Measurements from ENCODE around the gene FRMD5.

The FRMD5 gene

DNA sequence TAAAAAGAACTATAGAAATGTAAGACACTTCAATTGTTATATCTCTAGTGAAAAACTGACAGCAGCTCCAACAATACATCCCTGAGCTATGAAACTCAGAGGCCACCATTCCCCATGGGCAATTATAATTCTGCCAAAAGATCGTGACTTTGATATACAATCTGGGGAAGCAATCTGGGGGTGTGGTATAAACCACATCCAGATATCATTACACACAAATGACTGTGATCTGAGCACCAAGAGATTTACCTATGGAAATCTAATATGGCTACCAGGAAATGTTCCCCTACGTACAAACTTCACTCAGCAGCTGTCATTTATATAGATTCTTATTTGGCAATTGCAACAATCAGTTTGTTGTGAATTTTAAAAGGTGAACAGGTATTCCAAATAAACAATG, 110.3 kb downstream of the FRMD5 start:
- Histone ChIP-seq H3K4me2 (ENCODE audit: low read depth, low read length) (no peak overlapping the region), H4K20me1 (ENCODE audit: insufficient read depth, low read length) (no peaks in the 10 kb centered on the region), H3K36me3 (replicated peaks; ENCODE audit: insufficient read depth, low read length) (no peaks in the 10 kb centered on the region), H3K4me3 (ENCODE audit: low read length) (no peak overlapping the region), H3K9ac (ENCODE audit: low read length) (no peak overlapping the region), H3K79me2 (ENCODE audit: low read length) (no peaks in the 10 kb centered on the region), H3K9me2 (replicated peaks; ENCODE audit: insufficient read depth, low read length) (no peaks in the 10 kb centered on the region), H3K9me3 (replicated peaks; ENCODE audit: insufficient read depth, low read length) (no peaks in the 10 kb centered on the region), H3K27me3 (replicated peaks; ENCODE audit: insufficient read depth, low read length) (no peaks in the 10 kb centered on the region), H3F3A (ENCODE audit: insufficient read depth, low read length) (no peaks in the 10 kb centered on the region), H3K4me1 (ENCODE audit: low read length) (0 out of 2 replicates have a peak, but pooled peaks cover 6% of the 10 kb centered on the region), H2AFZ (ENCODE audit: low read length) (no peak overlapping the region), H3K27ac (ENCODE audit: low read length) (no peak overlapping the region)
- DNase-seq, result no peak
- TF ChIP-seq EZH2phosphoT487 (IDR thresholded peaks at IDR 0.05; ENCODE audit: low read length) (no peak), EZH2 (optimal IDR thresholded peaks at IDR 0.05; ENCODE audit: low read depth, low read length) (no peak)
- TF ChIP-seq, protein P1, sequence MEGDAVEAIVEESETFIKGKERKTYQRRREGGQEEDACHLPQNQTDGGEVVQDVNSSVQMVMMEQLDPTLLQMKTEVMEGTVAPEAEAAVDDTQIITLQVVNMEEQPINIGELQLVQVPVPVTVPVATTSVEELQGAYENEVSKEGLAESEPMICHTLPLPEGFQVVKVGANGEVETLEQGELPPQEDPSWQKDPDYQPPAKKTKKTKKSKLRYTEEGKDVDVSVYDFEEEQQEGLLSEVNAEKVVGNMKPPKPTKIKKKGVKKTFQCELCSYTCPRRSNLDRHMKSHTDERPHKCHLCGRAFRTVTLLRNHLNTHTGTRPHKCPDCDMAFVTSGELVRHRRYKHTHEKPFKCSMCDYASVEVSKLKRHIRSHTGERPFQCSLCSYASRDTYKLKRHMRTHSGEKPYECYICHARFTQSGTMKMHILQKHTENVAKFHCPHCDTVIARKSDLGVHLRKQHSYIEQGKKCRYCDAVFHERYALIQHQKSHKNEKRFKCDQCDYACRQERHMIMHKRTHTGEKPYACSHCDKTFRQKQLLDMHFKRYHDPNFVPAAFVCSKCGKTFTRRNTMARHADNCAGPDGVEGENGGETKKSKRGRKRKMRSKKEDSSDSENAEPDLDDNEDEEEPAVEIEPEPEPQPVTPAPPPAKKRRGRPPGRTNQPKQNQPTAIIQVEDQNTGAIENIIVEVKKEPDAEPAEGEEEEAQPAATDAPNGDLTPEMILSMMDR (IDR thresholded peaks at IDR 0.05; ENCODE audit: low read length), result no peak

- no peak for DNase-seq
- Histone ChIP-seq H3F3A (ENCODE audit: insufficient read depth, low read length) (no peaks in the 10 kb centered on the region), H3K4me3 (ENCODE audit: low read length) (no peak overlapping the region), H2AFZ (ENCODE audit: low read length) (no peak overlapping the region), H3K9ac (ENCODE audit: low read length) (no peak overlapping the region), H3K4me1 (ENCODE audit: low read length) (0 out of 2 replicates have a peak, but pooled peaks cover 6% of the 10 kb centered on the region), H3K36me3 (replicated peaks; ENCODE audit: insufficient read depth, low read length) (no peaks in the 10 kb centered on the region), H3K27ac (ENCODE audit: low read length) (no peak overlapping the region), H4K20me1 (ENCODE audit: insufficient read depth, low read length) (no peaks in the 10 kb centered on the region), H3K79me2 (ENCODE audit: low read length) (no peaks in the 10 kb centered on the region), H3K4me2 (ENCODE audit: low read depth, low read length) (no peak overlapping the region), H3K9me2 (replicated peaks; ENCODE audit: insufficient read depth, low read length) (no peaks in the 10 kb centered on the region), H3K27me3 (replicated peaks; ENCODE audit: insufficient read depth, low read length) (no peaks in the 10 kb centered on the region), H3K9me3 (replicated peaks; ENCODE audit: insufficient read depth, low read length) (no peaks in the 10 kb centered on the region)
- TF ChIP-seq, protein P1 (IDR thresholded peaks at IDR 0.05; ENCODE audit: low read length), result no peak
- no peak for TF ChIP-seq EZH2 (optimal IDR thresholded peaks at IDR 0.05; ENCODE audit: low read depth, low read length)
Measured at GRCh38 chr15:44084171-44084570, 110.9 kb downstream of the FRMD5 start.

GRCh38 chr15:44082558-44083157, 112.4 kb downstream of the FRMD5 start:
- Histone ChIP-seq H3K79me2 (ENCODE audit: low read length) (no peaks in the 10 kb centered on the region), H4K20me1 (ENCODE audit: insufficient read depth, low read length) (no peaks in the 10 kb centered on the region), H3K9me3 (replicated peaks; ENCODE audit: insufficient read depth, low read length) (no peaks in the 10 kb centered on the region), H3K27ac (ENCODE audit: low read length) (no peak overlapping the region), H2AFZ (ENCODE audit: low read length) (no peak overlapping the region), H3K4me2 (ENCODE audit: low read depth, low read length) (no peak overlapping the region), H3K9me2 (replicated peaks; ENCODE audit: insufficient read depth, low read length) (no peaks in the 10 kb centered on the region), H3K4me3 (ENCODE audit: low read length) (no peak overlapping the region), H3K36me3 (replicated peaks; ENCODE audit: insufficient read depth, low read length) (no peaks in the 10 kb centered on the region), H3K4me1 (ENCODE audit: low read length) (0 out of 2 replicates have a peak, but pooled peaks cover 6% of the 10 kb centered on the region), H3K27me3 (replicated peaks; ENCODE audit: insufficient read depth, low read length) (no peaks in the 10 kb centered on the region), H3K9ac (ENCODE audit: low read length) (no peak overlapping the region), H3F3A (ENCODE audit: insufficient read depth, low read length) (no peaks in the 10 kb centered on the region)
- TF ChIP-seq EZH2phosphoT487 (IDR thresholded peaks at IDR 0.05; ENCODE audit: low read length) (no peak), EZH2 (optimal IDR thresholded peaks at IDR 0.05; ENCODE audit: low read depth, low read length) (no peak)
- TF ChIP-seq, protein P1 (IDR thresholded peaks at IDR 0.05; ENCODE audit: low read length), result no peak
- no peak for DNase-seq

All from MM.1S (cell line).